ENCODE results near the gene GPR156.

GRCh38 chr3:120192579-120192978 lies 92.4 kb downstream of the GPR156 start:
- TF ChIP-seq CTCF (IDR thresholded peaks at IDR 0.05; ENCODE audit: poor library complexity, severe bottlenecking) (no peak), EZH2 (IDR thresholded peaks at IDR 0.05; ENCODE audit: borderline replicate concordance, insufficient read depth, low read length, poor library complexity, severe bottlenecking) (no peak)
